Keratinocyte (primary cell): ENCODE measurements around the gene VEGFA. TPM values are rescaled to one million over a fixed set of nuclear protein-coding genes. Genes with fewer than 3 reads are reported as not detected.

ENCODE experiments used
- DNase-seq: peaks from one replicate; pipeline ENCODE4 v3.0.0-alpha.2; 2011; ENCODE audit warnings: low read depth, missing footprints, low spot score
- FAIRE-seq: peaks from 2 replicates; lab custom pipeline; 2011; peaks lifted over from hg19 to GRCh38; lab: Jason Lieb, UNC
- H2AFZ ChIP-seq: 2 replicates; pipeline ENCODE4 v1.6.0; 2012; ENCODE audit warnings: low read length, control low read depth, inconsistent platforms; ENCODE audit not compliant: control insufficient read depth
- H3K27ac ChIP-seq: 2 replicates; pipeline ENCODE4 v1.5.1; 2011; ENCODE audit warnings: low read length; ENCODE audit not compliant: control insufficient read depth, insufficient read depth
- H3K27me3 ChIP-seq: 3 replicates; pipeline ENCODE4 v1.6.0; 2011; ENCODE audit warnings: low read length; ENCODE audit not compliant: control insufficient read depth, insufficient read depth; ENCODE audit errors: extremely low read depth
- H3K36me3 ChIP-seq, 2 experiments: 2 replicates in 1 of 2; 3 replicates in 1 of 2; pipeline ENCODE4 v1.5.1; 2011; ENCODE audit warnings: low read length in 2 of 2, mild to moderate bottlenecking in 1 of 2; ENCODE audit not compliant: control insufficient read depth in 2 of 2, insufficient read depth in 2 of 2; ENCODE audit errors: extremely low read depth in 1 of 2
- H3K4me1 ChIP-seq: 3 replicates; pipeline ENCODE4 v1.5.1; 2011; ENCODE audit warnings: low read length; ENCODE audit not compliant: control insufficient read depth, insufficient read depth; ENCODE audit errors: extremely low read depth
- H3K4me2 ChIP-seq: 3 replicates; pipeline ENCODE4 v1.6.0; 2011; ENCODE audit warnings: low read depth, low read length; ENCODE audit not compliant: control insufficient read depth, insufficient read depth; ENCODE audit errors: extremely low read depth
- H3K4me3 ChIP-seq, 3 experiments: fragments of 200-600 bp in 1 of 3; sonication (generic) in 1 of 3; 2 replicates in 2 of 3; 3 replicates in 1 of 3; pipeline ENCODE4 v1.5.1; 2011 to 2016; ENCODE audit warnings: low read length in 3 of 3, mild to moderate bottlenecking in 3 of 3, control low read depth in 2 of 3, inconsistent platforms in 1 of 3, low read depth in 1 of 3, mixed read lengths in 1 of 3, mixed run types in 1 of 3, moderate library complexity in 1 of 3; ENCODE audit not compliant: control insufficient read depth in 2 of 3, insufficient read depth in 2 of 3; ENCODE audit errors: extremely low read depth in 1 of 3
- H3K79me2 ChIP-seq: 2 replicates; pipeline ENCODE4 v1.6.0; 2012; ENCODE audit warnings: low read length; ENCODE audit not compliant: control insufficient read depth, insufficient read depth
- H3K9ac ChIP-seq: 3 replicates; pipeline ENCODE4 v1.6.0; 2011; ENCODE audit warnings: low read length; ENCODE audit not compliant: control insufficient read depth, insufficient read depth; ENCODE audit errors: extremely low read depth
- H3K9me1 ChIP-seq: 3 replicates; pipeline ENCODE4 v1.6.0; 2011; ENCODE audit warnings: low read length; ENCODE audit not compliant: control insufficient read depth, insufficient read depth; ENCODE audit errors: extremely low read depth
- H3K9me3 ChIP-seq: 2 replicates; pipeline ENCODE4 v1.5.1; 2012; ENCODE audit warnings: low read depth, low read length; ENCODE audit not compliant: control insufficient read depth
- H4K20me1 ChIP-seq: 3 replicates; pipeline ENCODE4 v1.6.0; 2011; ENCODE audit warnings: low read length; ENCODE audit not compliant: control insufficient read depth, insufficient read depth; ENCODE audit errors: extremely low read depth
- CTCF ChIP-seq, 3 experiments: IDR thresholded peaks in 1 of 3; conservative IDR thresholded peaks in 1 of 3; optimal IDR thresholded peaks in 1 of 3; 2 replicates in 2 of 3; 3 replicates in 1 of 3; pipeline versions ENCODE3 to v1.5.1; 2011; ENCODE audit warnings: low read length in 3 of 3, mild to moderate bottlenecking in 3 of 3, moderate library complexity in 2 of 3, control low read depth in 1 of 3, inconsistent platforms in 1 of 3; ENCODE audit not compliant: insufficient read depth in 2 of 3; ENCODE audit errors: extremely low read depth in 1 of 3
- EZH2 ChIP-seq: IDR thresholded peaks from one replicate; pipeline ENCODE4 v1.6.1; 2012; ENCODE audit warnings: inconsistent platforms, mild to moderate bottlenecking, low read length, moderate library complexity
- dilution Hi-C: fragments of 300-500 bp; cut with MboI; formaldehyde crosslinking; loops from one replicate; pipeline ENCODE4 v1.7.0; 2020; ENCODE audit warnings: low sequenced_read_pairs; ENCODE audit not compliant: extremely low pct_ligation_motif_present
- polyA plus RNA-seq, 5 experiments: library from polyadenylated mRNA; depleted of rRNA in 3 of 5; stranded (reverse) in 3 of 5; stranded (forward) in 1 of 5; unstranded in 1 of 5; fragments of >200 nt; gene quantifications; 1 replicate in 1 of 5; 2 replicates in 3 of 5; 3 replicates in 1 of 5; pipeline versions ENCODE4 v1.2.1 to v1.2.3, GENCODE V29; 2011 to 2012; ENCODE audit warnings: missing spikeins in 2 of 5, low read depth in 1 of 5, low replicate concordance in 1 of 5

Gene VEGFA
- polyA plus RNA-seq, 1 donor (not counting 4 experiments of a cell fraction or from before 2014, with no cell fraction given) = 149 TPM

- H3K9me1 ChIP-seq = no peaks in the 10 kb centered on the region
- H4K20me1 ChIP-seq = no peaks in the 10 kb centered on the region
- H3K4me2 ChIP-seq = peak overlapping the region; percentile 17
- H3K4me3 ChIP-seq = peak overlapping the region in 2 of 3 experiments; percentile 19 to 31
- no peak overlapping the region for H2AFZ ChIP-seq
- H3K36me3 ChIP-seq = no peaks in the 10 kb centered on the region
- H3K9ac ChIP-seq = peak overlapping the region; percentile 58
- H3K4me1 ChIP-seq = peaks cover 69% of the 10 kb centered on the region
- dilution Hi-C loops = no loop called here
- H3K27me3 ChIP-seq = no peaks in the 10 kb centered on the region
- FAIRE-seq = no peak
- H3K27ac ChIP-seq = peak overlapping the region; percentile 71
- TF ChIP-seq EZH2 (no peak), CTCF (optimal IDR thresholded peaks at IDR 0.05 in 1 of 3, IDR thresholded peaks at IDR 0.05 in 1 of 3, conservative IDR thresholded peaks at IDR 0.05 in 1 of 3; ENCODE audit: extremely low read depth in 1 of 3, insufficient read depth in 2 of 3, low read length in 3 of 3) (no peak)
- peak; percentile 83 for DNase-seq
- H3K79me2 ChIP-seq = no peaks in the 10 kb centered on the region
- H3K9me3 ChIP-seq = no peaks in the 10 kb centered on the region
Observed at GRCh38 chr6:43737272-43738081, 32.5 kb upstream of the VEGFA start.

DNA sequence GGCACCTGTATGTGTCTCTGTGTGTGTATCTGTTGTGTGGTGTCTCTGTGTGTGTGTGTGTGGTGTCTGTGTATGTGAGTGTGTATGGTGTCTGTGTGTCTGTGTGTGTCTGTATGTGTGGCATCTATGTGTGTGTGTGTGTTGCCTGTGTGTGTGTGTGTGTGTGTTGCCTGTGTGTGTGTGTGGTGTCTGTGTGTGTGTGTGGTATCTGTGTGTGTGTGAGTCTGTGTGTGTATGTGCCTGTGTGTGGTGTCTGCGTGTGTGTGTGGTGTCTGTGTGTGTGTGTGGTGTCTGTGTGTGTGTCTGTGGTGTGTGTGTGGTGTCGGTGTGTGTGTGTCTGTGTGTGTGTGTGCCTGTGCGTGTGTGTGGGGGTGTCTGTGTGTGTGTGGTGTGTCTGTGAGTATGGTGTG is 31.7 kb upstream of the VEGFA start:
- peak overlapping the region; percentile 58 for H3K9ac ChIP-seq
- H3K79me2 ChIP-seq = no peaks in the 10 kb centered on the region
- H3K4me3 ChIP-seq = peak overlapping the region in 1 of 3 experiments; percentile 8
- DNase-seq (no peak), FAIRE-seq (no peak)
- H3K9me3 ChIP-seq = no peaks in the 10 kb centered on the region
- peak overlapping the region; percentile 71 for H3K27ac ChIP-seq
- no peak for TF ChIP-seq EZH2
- TF ChIP-seq CTCF (optimal IDR thresholded peaks at IDR 0.05 in 1 of 3, IDR thresholded peaks at IDR 0.05 in 1 of 3, conservative IDR thresholded peaks at IDR 0.05 in 1 of 3; ENCODE audit: extremely low read depth in 1 of 3, insufficient read depth in 2 of 3, low read length in 3 of 3) = no peak
- H3K9me1 ChIP-seq = no peaks in the 10 kb centered on the region
- dilution Hi-C loops = no loop called here
- no peaks in the 10 kb centered on the region for H3K36me3 ChIP-seq
- H3K4me2 ChIP-seq = peak overlapping the region; percentile 17
- no peaks in the 10 kb centered on the region for H4K20me1 ChIP-seq
- H2AFZ ChIP-seq = no peak overlapping the region
- H3K4me1 ChIP-seq = peaks cover 67% of the 10 kb centered on the region
- no peaks in the 10 kb centered on the region for H3K27me3 ChIP-seq
